ENCODE data around the gene KLHL24.
A peak's percentile ranks its signal among the peaks of the same experiment; 100 is the strongest.
"Not testable (repeated sequence)": the region's sequence is repeated elsewhere in the genome, so short reads cannot be mapped to it uniquely, and the experiment has no call there.

KLHL24 gene

DNA sequence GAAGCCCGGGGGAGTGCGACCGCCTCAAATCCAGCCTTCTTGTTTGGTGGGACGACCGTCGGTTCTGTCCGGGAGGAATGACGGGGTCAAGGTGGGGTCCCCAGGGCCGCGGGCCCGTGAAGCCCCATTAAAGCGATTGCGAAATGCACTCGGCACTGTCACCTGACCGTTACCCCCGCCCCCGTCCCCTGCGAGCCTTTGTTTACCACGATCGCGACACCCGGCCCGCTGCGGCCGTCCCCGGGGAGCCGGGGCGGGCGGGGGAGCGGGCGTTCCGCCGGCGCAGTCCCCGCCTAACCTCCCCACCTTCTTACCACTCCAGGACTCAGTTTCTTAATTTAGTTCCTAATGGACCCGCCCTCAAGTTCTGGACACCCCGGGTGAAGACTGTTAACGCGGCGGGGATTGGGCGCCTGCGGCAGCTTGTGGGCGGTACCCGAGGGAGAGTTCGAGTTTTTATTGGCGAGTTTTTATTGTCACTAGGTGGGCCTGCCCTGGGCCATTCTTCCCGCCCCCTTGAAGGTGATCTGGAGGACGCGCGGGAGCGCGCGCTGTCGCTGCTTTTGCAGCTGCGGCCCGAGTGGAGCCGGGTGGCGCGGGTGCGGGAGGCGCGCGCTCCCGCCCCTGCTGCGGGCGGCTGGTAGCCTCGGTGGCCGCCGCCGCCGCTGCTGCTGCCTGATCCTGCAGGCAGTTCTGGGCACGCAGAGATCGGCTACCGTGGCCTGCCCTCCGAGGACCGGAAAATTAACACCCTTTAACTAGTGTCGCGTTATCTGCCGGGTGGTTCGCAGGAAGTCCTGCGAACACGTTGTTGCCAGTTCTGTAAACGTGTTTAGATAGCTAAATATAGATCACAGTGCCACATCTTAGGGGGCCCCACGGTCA, 1.0 kb downstream of the KLHL24 start:
- H3K4me3 ChIP-seq (ENCODE audit: low read depth, low read length): peak overlapping the region; percentile 81
- TF ChIP-seq, protein P1, sequence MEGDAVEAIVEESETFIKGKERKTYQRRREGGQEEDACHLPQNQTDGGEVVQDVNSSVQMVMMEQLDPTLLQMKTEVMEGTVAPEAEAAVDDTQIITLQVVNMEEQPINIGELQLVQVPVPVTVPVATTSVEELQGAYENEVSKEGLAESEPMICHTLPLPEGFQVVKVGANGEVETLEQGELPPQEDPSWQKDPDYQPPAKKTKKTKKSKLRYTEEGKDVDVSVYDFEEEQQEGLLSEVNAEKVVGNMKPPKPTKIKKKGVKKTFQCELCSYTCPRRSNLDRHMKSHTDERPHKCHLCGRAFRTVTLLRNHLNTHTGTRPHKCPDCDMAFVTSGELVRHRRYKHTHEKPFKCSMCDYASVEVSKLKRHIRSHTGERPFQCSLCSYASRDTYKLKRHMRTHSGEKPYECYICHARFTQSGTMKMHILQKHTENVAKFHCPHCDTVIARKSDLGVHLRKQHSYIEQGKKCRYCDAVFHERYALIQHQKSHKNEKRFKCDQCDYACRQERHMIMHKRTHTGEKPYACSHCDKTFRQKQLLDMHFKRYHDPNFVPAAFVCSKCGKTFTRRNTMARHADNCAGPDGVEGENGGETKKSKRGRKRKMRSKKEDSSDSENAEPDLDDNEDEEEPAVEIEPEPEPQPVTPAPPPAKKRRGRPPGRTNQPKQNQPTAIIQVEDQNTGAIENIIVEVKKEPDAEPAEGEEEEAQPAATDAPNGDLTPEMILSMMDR (IDR thresholded peaks at IDR 0.05; ENCODE audit: borderline replicate concordance, insufficient read depth, low read depth, low read length): no peak

DNA sequence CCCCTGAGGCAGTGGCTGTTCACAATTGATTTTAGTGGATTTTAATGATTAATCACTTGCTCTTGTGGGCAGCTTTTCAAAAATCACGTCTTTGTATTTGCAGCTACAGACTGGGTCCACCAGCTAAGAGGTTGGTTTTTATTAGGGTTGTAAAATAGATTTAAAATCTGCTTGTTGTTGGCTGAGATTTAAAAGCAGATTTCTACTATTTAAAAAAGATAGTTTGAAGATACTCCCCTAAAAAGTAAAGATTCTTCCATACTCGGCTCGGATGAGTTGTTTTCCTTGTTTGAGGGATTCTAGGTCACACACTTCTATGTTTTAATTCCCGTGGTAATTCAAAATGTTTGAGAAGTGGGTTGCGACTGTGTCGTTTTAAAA, 1.7 kb downstream of the KLHL24 start:
- TF ChIP-seq, protein P1 (IDR thresholded peaks at IDR 0.05; ENCODE audit: borderline replicate concordance, insufficient read depth, low read depth, low read length): no peak
- H3K4me3 ChIP-seq (ENCODE audit: low read depth, low read length): peak overlapping the region; percentile 81

- H3K4me3 ChIP-seq (ENCODE audit: low read depth, low read length): not testable (repeated sequence)
These were observed 2.2 kb downstream of the KLHL24 start for GRCh38 chr3:183637633-183638032.

DNA sequence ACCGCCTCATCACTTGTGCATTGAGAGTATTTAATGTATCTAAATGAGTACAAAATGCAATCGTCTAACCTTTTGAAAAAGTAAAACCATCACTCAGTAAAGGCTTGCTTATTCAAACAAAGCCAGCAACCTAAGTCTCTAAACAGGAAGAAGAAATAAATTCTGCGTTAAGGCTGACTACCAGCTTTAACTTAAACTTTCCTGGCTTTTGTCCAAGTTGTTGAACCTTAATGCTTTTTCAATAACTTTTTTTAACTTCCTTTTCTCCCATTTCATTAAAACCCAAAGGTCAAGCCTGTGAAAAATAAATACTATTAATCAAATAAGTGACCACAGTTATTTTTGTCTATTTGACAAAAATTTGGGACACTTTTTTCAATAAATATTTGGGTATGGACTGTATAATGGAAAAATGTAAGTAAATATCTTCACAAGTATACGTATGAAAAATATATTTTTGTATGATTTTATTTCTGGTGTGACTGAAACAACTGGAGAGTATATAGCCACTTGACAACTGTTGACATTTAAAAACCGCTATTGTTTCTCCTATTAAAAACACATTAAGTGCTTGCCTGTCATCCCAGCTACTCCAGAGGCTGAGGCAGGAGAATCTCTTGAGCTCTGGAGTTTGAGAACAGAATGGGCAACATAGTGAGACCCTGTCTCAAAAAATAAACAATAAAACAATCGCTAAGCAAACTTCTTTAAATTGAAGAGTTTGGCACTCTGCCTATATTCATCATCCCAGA, 2.9 kb downstream of the KLHL24 start:
- TF ChIP-seq, protein P1 (IDR thresholded peaks at IDR 0.05; ENCODE audit: borderline replicate concordance, insufficient read depth, low read depth, low read length): no peak
- no peak overlapping the region for H3K4me3 ChIP-seq (ENCODE audit: low read depth, low read length)

DNA sequence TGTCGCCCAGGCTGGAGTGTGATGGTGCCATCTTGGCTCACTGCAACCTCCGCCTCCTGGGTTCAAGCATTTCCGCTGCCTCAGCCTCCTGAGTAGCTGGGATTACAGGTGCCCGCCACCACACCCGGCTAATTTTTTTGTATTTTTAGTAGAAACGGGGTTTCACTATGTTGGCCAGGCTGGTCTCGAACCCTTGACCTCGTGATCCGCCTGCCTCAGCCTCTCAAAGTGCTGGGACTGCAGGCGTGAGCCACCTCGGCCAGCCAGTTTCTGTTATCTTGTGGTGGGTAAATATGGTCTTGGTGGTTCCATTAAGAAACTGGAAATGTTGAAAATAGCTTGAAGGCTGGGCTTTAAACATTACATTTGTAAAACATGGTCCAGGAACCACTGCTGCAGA, 5.2 kb downstream of the KLHL24 start:
- H3K4me3 ChIP-seq (ENCODE audit: low read depth, low read length): not testable (repeated sequence)

- TF ChIP-seq, protein P1 (IDR thresholded peaks at IDR 0.05; ENCODE audit: borderline replicate concordance, insufficient read depth, low read depth, low read length): no peak
These were observed 6.5 kb downstream of the KLHL24 start for GRCh38 chr3:183641882-183642281.

GRCh38 chr3:183644244-183644643, 8.8 kb downstream of the KLHL24 start:
- H3K4me3 ChIP-seq (ENCODE audit: low read depth, low read length): no peak overlapping the region
- TF ChIP-seq, protein P1 (IDR thresholded peaks at IDR 0.05; ENCODE audit: borderline replicate concordance, insufficient read depth, low read depth, low read length): no peak

More at GRCh38 chr3:183641882-183642281, 6.5 kb downstream of the KLHL24 start:
- H3K4me3 ChIP-seq (ENCODE audit: low read depth, low read length): no peak overlapping the region

DNA sequence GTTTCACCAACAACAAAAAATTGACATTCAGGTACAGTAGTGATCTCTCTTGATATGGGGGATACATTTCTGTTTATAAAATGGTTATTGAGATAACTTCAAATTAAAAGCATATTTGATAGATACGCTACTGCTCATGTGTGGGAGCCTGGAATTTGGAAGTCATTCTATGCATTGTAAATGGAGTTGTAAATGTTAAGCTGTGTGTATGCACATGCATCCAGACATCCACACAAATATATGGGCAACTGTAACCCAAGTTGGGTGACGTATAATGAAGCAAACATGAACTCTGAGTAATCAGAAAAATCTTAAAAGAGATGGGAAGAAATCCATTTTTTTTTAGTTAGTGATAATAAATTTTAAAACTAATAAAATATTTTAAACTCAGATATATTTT, 9.8 kb downstream of the KLHL24 start:
- H3K4me3 ChIP-seq (ENCODE audit: low read depth, low read length): no peak overlapping the region
- TF ChIP-seq, protein P1 (IDR thresholded peaks at IDR 0.05; ENCODE audit: borderline replicate concordance, insufficient read depth, low read depth, low read length): no peak
